Testis (tissue), 3 donors: ENCODE results near the gene TBC1D30. TPM values are rescaled to one million over a fixed set of nuclear protein-coding genes. Genes with fewer than 3 reads are reported as not detected.

Experiments
- DNase-seq: peaks from one replicate; pipeline ENCODE4 v3.0.0-alpha.2; 2019
- H3K27ac ChIP-seq, 2 donors: fragments of 200-600 bp; sonication (generic); one replicate each; pipeline ENCODE4 v1.5.1; 2019
- H3K27me3 ChIP-seq: fragments of 200-600 bp; sonication (generic); one replicate; pipeline ENCODE4 v1.5.1; 2019
- H3K36me3 ChIP-seq: fragments of 200-600 bp; sonication (generic); one replicate; pipeline ENCODE4 v1.5.1; 2017; ENCODE audit warnings: low read depth; ENCODE audit errors: missing control alignments
- H3K4me1 ChIP-seq: fragments of 200-600 bp; sonication (generic); one replicate; pipeline ENCODE4 v1.5.1; 2019
- H3K4me3 ChIP-seq, 2 donors: fragments of 200-600 bp; sonication (generic); one replicate each; pipeline ENCODE4 v1.5.1; 2017 to 2019
- H3K9me3 ChIP-seq: fragments of 200-600 bp; sonication (generic); one replicate; pipeline ENCODE4 v1.5.1; 2017
- CTCF ChIP-seq, 3 experiments: fragments of 450-650 bp in 2 of 3; fragments of 200-600 bp in 1 of 3; sonication (generic) in 1 of 3; IDR thresholded peaks; one replicate each; pipeline ENCODE4 v1.5.1; 2016 to 2019; ENCODE audit warnings: antibody characterized with exemption in 3 of 3, mild to moderate bottlenecking in 2 of 3, moderate library complexity in 1 of 3
- POLR2A ChIP-seq: fragments of 450-650 bp; IDR thresholded peaks from one replicate; pipeline ENCODE4 v1.6.1; 2017; ENCODE audit warnings: antibody characterized with exemption, mild to moderate bottlenecking, moderate library complexity
- WGBS, 2 donors: methylation state at CpG; one replicate each; pipeline ENCODE4 v1.1.5; 2018; 5-methylcytosine and 5-hydroxymethylcytosine counted together
- intact Hi-C: fragments of 100-400 bp; cut with DNase I; formaldehyde crosslinking; loops from one replicate; pipeline ENCODE4 v1.15.1; 2023; ENCODE audit warnings: low total_unique reads
- polyA plus RNA-seq: library from polyadenylated mRNA; stranded (reverse); fragments of 350-450 nt; fragmentation: Illumina TruSeq; extraction: RNeasy Lipid Tissue Mini Kit (QIAGEN cat#74804); gene quantifications from one replicate; pipeline ENCODE4 v1.2.3, GENCODE V29; 2014; ENCODE audit warnings: low read depth, low replicate concordance; ENCODE audit not compliant: insufficient read depth
- total RNA-seq, 2 donors: library from RNA; depleted of rRNA; stranded (reverse); fragments of >200 nt; gene quantifications; one replicate each; pipeline ENCODE4 v1.2.3, GENCODE V29; 2016

Gene TBC1D30
- total and polyA plus RNA-seq, 3 donors from 2014 or later: 7.0 to 8.7 (median 8.3) TPM

DNA sequence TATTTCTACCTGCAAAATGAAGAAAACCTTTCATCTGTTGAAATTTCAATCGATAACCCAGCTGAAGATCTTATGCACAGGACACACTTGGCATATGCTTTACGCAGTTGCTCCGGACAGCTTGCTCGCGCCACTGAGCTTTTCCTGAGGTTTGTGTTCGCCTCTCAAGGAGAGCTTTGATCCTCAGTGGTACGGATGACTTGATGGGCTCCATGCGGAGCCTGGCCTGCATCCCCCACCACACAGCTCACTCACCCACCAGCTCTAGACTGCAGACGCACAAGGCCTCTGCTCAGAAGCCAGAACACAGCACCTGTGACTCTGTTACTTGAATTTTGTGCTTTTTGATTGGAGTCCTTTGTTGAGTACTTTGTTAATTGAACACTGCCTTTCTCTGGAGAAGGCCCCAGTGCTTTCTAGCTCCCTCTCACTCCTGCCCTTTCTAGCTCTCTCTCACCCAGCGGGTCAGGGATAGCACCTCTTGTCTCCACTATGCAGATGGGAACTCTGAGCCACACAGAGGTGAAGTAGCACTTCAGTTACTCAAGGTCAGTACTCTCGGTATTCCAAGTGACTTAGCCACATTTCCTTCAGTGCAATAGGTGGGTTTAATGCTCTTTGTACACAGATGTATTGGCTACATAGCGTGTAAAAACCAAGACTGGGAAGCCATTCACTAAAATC lies 52.1 kb downstream of the TBC1D30 start:
- Histone ChIP-seq H3K4me1 (no peaks in the 10 kb centered on the region), H3K4me3 (no peak overlapping the region), H3K9me3 (no peaks in the 10 kb centered on the region), H3K27ac (no peak overlapping the region), H3K27me3 (no peaks in the 10 kb centered on the region), H3K36me3 (no peaks in the 10 kb centered on the region)
- TF ChIP-seq POLR2A (no peak), CTCF (IDR thresholded peaks at IDR 0.05) (no peak)
- 90 to 94% methylated on average over 12 of the region's 12 CpGs for WGBS, 2 donors
- no peak for DNase-seq
- intact Hi-C loops: no loop called here

DNA sequence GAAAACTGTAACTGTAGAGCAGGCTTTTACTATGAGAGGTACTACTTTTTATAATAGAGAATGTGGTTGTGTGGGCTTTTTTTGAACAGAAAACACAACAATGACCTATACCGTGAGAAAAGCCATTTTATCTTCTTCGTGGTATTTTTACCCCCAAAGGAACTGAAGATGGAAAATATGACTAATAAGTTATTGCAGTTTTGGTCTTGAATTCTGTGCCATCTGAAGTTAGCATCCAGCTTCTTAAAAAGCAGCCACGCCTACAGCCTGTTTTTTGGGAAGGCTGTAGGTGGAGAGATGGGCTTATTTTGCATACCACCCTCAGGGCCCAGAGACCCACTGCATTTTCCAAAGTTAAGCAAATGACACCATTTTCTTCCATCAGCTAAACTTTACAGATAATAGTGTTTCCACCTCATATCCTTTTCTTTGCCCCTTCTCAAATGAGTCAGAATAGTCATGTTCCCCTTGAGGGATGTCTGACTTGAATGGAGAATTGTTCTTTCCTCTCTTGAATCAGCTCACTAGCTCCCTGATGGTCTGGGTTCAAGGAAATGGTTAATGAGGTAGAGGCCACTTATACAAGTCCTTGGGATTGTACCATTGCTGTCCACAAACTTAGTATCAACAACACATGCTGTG lies 53.0 kb downstream of the TBC1D30 start:
- Histone ChIP-seq H3K9me3 (no peaks in the 10 kb centered on the region), H3K36me3 (no peaks in the 10 kb centered on the region), H3K4me3 (no peak overlapping the region), H3K4me1 (no peaks in the 10 kb centered on the region), H3K27ac (no peak overlapping the region), H3K27me3 (no peaks in the 10 kb centered on the region)
- intact Hi-C loops: no loop called here
- WGBS, 2 donors: 84 to 85% methylated on average over 3 of the region's 3 CpGs
- DNase-seq: no peak
- TF ChIP-seq POLR2A (no peak), CTCF (IDR thresholded peaks at IDR 0.05) (no peak)

GRCh38 chr12:64882687-64883086 lies 58.2 kb downstream of the TBC1D30 start:
- Histone ChIP-seq H3K36me3 (no peaks in the 10 kb centered on the region), H3K4me1 (no peaks in the 10 kb centered on the region), H3K27ac (no peak overlapping the region), H3K27me3 (no peaks in the 10 kb centered on the region), H3K9me3 (no peaks in the 10 kb centered on the region), H3K4me3 (no peak overlapping the region)
- DNase-seq: no peak
- intact Hi-C loops: no loop called here
- TF ChIP-seq POLR2A (no peak), CTCF (IDR thresholded peaks at IDR 0.05) (no peak)
- WGBS, 2 donors: 89 to 98% methylated on average over 3 of the region's 3 CpGs

GRCh38 chr12:64883264-64884163 lies 59.1 kb downstream of the TBC1D30 start:
- Histone ChIP-seq H3K27ac (no peak overlapping the region), H3K27me3 (no peaks in the 10 kb centered on the region), H3K9me3 (no peaks in the 10 kb centered on the region), H3K36me3 (no peaks in the 10 kb centered on the region), H3K4me3 (no peak overlapping the region), H3K4me1 (no peaks in the 10 kb centered on the region)
- WGBS, 2 donors: 45 to 72% methylated on average over 15 to 17 of the region's 17 CpGs
- DNase-seq: no peak
- intact Hi-C loops: no loop called here
- no peak for TF ChIP-seq POLR2A
- no peak for TF ChIP-seq CTCF (IDR thresholded peaks at IDR 0.05)
